Esophagus squamous epithelium (tissue), 4 donors: ENCODE measurements around the gene WFDC9.

ENCODE experiments used
- CTCF ChIP-seq, 6 experiments: fragments of 450-650 bp in 4 of 6; fragments of 200-600 bp in 2 of 6; sonication (generic) in 2 of 6; IDR thresholded peaks; one replicate each; pipeline ENCODE4 v1.5.1; 2016 to 2019; ENCODE audit warnings: antibody characterized with exemption in 6 of 6, mild to moderate bottlenecking in 4 of 6, moderate library complexity in 4 of 6
- POLR2A ChIP-seq, 4 donors: fragments of 450-650 bp; IDR thresholded peaks; one replicate each; pipeline ENCODE4 v1.6.1; 2017; ENCODE audit warnings: antibody characterized with exemption in 4 of 4, mild to moderate bottlenecking in 4 of 4, moderate library complexity in 3 of 4

DNA sequence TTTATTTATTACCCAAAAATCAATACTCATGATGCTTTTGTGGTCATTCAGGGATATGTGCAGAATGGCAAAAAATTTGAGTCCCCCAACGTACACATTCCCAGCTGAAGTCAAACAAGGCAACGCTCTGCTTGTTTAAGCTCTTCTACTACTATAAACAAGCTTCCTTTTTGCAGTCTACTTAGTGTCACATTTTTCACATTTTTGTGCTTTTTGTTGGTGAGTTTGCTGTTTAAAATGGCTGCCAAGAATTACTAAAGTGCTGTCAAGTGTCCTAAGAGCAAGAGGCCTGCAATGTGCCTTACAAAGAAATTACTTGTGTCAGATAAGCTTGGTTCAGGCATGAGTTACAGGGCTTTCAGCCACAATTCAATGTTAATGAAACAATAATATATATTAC is 54.1 kb downstream of the WFDC9 start:
- TF ChIP-seq CTCF (IDR thresholded peaks at IDR 0.05) (no peak), POLR2A (IDR thresholded peaks at IDR 0.05) (no peak)
